Motor neuron (in vitro differentiated cells): ENCODE measurements around the gene EPB41. TPM values are rescaled to one million over a fixed set of nuclear protein-coding genes. Genes with fewer than 3 reads are reported as not detected.
"Not testable (repeated sequence)": the region's sequence is repeated elsewhere in the genome, so short reads cannot be mapped to it uniquely, and the experiment has no call there.

Source experiments
- ATAC-seq, 8 experiments: fragments of 200-7000 bp; cut with Tn5 transposase; replicated peaks in 6 of 8; 2 replicates each; pipeline ENCODE4 v1.8.0; 2021; ENCODE audit warnings: mild to moderate bottlenecking in 8 of 8, moderate library complexity in 8 of 8
- H3K27ac ChIP-seq, 2 donors: fragments of 250-450 bp; sonication (Bioruptor Pico); 2 replicates each; pipeline ENCODE4 v1.9.0; 2021; ENCODE audit warnings: antibody characterized with exemption in 2 of 2, mild to moderate bottlenecking in 2 of 2, moderate library complexity in 1 of 2
- H3K4me1 ChIP-seq, 2 donors: fragments of 250-450 bp; sonication (Bioruptor Pico); replicated peaks in 1 of 2; 2 replicates each; pipeline ENCODE4 v1.6.1; 2021; ENCODE audit warnings: antibody characterized with exemption in 2 of 2, mild to moderate bottlenecking in 2 of 2, moderate library complexity in 1 of 2
- H3K4me3 ChIP-seq, 5 donors: fragments of 250-450 bp; sonication (Bioruptor Pico); 2 replicates each; pipeline ENCODE4 v1.9.0; 2021; ENCODE audit warnings: antibody characterized with exemption in 5 of 5, mild to moderate bottlenecking in 5 of 5, moderate library complexity in 4 of 5
- WGBS, 10 experiments: fragments of 450-650 bp; shearing (Covaris generic); methylation state at CpG; one replicate each; pipeline ENCODE4 v1.0.0; 2022; 5-methylcytosine and 5-hydroxymethylcytosine counted together
- in situ Hi-C, 9 experiments: fragments of 400-800 bp; cut with MboI; loops; one replicate each; pipeline ENCODE4 v1.15.0; 2021; ENCODE audit warnings: low sequenced_read_pairs in 9 of 9, low pct_unique_long_range_greater_than_20kb in 2 of 9; ENCODE audit not compliant: unreplicated experiment in 9 of 9
- total RNA-seq, 8 experiments: library from RNA; unstranded; fragments of 300-600 nt; gene quantifications; 2 replicates each; pipeline versions ENCODE4 v1.2.3 to v1.2.4, GENCODE V29; 2022

Gene EPB41
- total RNA-seq, 8 experiments from 2014 or later = 8.1 to 205 (median 61.7) TPM

DNA sequence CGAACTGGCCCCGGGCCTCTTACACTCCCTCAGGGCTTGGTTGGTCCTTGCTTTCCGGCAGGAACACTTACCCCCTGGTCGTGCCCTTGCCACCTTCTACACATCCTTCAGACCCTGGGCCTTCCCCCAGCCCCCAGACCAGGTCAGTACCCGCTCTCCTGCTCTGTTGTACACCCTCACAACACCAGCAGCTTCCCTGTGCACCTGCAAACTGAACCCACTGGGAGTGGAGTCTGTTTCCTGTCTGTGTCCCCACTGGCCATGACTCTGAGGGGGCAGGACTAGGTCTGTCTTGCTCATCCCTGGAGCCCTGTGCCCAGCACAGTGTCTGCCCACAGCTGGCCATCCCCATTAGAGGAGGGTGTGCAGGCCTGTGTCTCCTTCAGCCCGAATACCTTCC, 211.4 kb downstream of the EPB41 start:
- no peak overlapping the region for H3K27ac ChIP-seq
- WGBS, 10 experiments = 70 to 90% (median 82%) methylated on average over 1 to 5 of the region's 6 CpGs; no CpG with 5 or more reads in 4 of the 10 experiments
- in situ Hi-C loops = no loop called here
- ATAC-seq = no peak
- H3K4me3 ChIP-seq = no peak overlapping the region
- peaks cover 0 to 14% of the 10 kb centered on the region in 2 donors for H3K4me1 ChIP-seq

DNA sequence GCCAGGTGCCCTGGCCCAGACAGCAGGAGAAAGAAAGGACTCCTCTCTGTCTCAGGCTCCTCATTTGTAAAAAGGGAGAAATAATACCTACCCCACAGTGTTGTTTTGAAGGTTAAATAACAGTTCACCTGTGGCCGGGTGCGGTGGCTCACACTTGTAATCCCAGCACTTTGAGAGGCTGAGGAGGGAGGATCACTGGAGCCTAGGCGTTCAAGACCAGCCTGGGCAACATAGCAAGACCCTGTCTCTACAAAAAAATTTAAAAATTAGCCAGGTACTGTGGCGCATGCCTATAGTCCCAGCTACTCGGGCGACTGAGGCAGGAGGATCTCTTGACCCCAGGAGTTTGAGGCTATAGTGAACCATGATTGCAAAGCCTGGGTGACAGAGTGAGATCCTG, 211.8 kb downstream of the EPB41 start:
- in situ Hi-C loops = no loop called here
- Histone ChIP-seq H3K27ac (no peak overlapping the region), H3K4me1 (peaks cover 0 to 14% of the 10 kb centered on the region in 2 donors), H3K4me3 (no peak overlapping the region)
- ATAC-seq = no peak
- WGBS, 10 experiments = 80 to 100% (median 100%) methylated on average over 1 to 6 of the region's 6 CpGs; no CpG with 5 or more reads in 3 of the 10 experiments

DNA sequence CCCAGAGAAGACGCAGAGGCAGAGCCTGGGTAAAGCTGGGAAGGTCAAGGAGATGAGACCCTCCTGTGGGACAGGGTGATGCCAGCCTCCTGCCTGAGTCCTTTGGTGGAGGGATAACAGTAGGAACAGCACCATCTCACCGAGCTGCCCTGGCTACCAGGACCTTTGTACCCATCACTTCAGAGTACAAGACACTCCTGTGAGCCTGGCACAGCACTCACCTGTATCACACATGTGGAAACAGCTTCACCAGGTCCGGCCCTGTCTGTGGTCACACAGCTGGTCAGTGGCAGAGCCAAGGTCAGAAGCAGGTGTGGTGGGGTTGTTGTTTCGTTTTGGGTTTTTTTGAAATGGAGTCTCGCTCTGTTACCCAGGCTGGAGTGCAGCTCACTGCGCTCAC, 214.4 kb downstream of the EPB41 start:
- 0 to 72% (median 69%) methylated on average over 1 to 3 of the region's 6 CpGs; no CpG with 5 or more reads in 4 of the 10 experiments for WGBS, 10 experiments
- no peak overlapping the region for H3K27ac ChIP-seq
- ATAC-seq = no peak
- H3K4me3 ChIP-seq = no peak overlapping the region
- peaks cover 0 to 10% of the 10 kb centered on the region in 2 donors for H3K4me1 ChIP-seq
- in situ Hi-C loops = no loop called here

DNA sequence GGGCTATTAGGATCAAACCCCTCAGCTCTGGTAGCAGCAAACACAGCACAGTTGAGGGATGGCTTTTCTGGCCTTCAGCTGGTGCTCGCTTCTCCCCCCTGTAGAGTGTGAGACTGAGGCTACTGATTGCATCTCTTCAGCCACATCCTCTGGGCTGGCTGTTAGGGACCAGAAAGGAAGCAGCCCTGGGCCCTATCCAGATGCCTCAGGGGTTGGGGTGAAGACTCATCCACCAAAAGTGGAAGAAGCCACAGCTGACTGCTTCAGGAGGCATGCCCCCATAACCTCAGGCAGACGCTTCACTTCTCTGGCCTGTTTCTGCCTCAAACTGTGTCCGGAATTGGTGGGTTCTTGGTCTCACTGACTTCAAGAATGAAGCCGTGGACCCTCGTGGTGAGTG, 215.5 kb downstream of the EPB41 start:
- no peak for ATAC-seq
- in situ Hi-C loops = no loop called here
- H3K27ac ChIP-seq = no peak overlapping the region
- H3K4me3 ChIP-seq = no peak overlapping the region
- H3K4me1 ChIP-seq = peaks cover 0 to 7% of the 10 kb centered on the region in 2 donors
- WGBS, 10 experiments = 51 to 86% (median 79%) methylated on average over 3 to 5 of the region's 5 CpGs; no CpG with 5 or more reads in 4 of the 10 experiments

DNA sequence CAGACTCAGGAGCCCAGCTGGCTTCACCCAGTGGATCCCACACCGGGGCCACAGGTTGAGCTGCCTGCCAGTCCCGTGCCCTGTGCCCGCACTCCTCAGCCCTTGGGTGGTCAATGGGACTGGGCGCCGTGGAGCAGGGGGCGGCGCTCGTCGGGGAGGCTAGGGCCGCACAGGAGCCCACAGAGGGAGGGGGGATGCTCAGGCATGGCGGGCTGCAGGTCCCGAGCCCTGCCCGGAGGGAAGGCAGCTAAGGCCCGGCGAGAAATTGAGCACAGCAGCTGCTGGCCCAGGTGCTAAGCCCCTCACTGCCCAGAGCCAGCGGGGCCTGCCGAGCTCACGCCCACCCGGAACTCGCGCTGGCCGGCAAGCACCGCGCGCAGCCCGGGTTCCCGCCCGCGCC, 216.7 kb downstream of the EPB41 start:
- in situ Hi-C loops, H3K4me3 ChIP-seq, H3K4me1 ChIP-seq, H3K27ac ChIP-seq, ATAC-seq: not testable (repeated sequence)
- WGBS, 10 experiments = no CpG with 5 or more reads among the region's 29 CpGs

DNA sequence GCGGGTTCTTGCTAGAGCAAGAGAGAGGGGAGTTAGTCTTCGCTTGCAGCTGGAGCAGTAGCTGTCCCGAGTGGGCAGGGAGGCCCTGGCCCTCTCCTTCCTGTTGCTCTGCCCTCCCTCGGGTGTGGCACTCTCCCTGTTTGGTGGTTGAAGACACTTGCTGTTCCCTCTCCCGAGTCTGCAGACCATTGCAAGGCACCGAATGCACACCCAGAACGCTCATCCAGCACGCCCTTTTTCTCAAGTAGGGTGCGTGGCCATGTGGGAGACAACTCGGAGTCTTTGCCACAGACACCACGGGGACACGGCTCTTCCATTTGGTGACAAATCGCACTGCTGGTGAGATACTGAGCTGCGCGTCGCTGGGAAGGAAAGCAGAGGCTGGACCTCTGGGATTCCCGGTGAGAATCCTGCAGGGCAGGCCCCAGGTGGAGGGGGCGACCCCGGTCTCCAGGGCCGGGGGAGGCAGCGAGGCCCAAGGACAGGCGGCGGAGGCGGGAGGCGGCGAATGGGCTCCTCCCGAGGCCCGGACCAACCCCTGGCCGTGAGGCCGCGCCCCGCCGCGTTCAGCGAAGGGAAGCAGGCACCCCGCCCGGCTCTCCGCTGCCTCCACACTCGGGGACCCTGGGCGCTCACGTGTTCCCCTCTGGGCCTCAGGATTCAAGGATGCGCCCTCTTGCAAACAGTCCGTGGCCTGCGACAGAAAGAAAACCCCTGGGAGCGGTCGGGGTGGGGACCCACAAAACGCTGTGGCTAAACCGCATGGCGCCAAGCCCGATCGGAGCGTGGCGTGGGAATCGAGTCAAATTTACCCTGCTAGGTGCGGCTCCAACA, 219.7 kb downstream of the EPB41 start:
- Histone ChIP-seq H3K4me1 (no peaks in the 10 kb centered on the region), H3K27ac (no peak overlapping the region), H3K4me3 (no peak overlapping the region)
- peak in 2 of 8 experiments; percentile 25 to 69 for ATAC-seq
- WGBS, 10 experiments = 34 to 86% (median 76%) methylated on average over 2 to 20 of the region's 55 CpGs; no CpG with 5 or more reads in 5 of the 10 experiments
- in situ Hi-C loops = no loop called here

DNA sequence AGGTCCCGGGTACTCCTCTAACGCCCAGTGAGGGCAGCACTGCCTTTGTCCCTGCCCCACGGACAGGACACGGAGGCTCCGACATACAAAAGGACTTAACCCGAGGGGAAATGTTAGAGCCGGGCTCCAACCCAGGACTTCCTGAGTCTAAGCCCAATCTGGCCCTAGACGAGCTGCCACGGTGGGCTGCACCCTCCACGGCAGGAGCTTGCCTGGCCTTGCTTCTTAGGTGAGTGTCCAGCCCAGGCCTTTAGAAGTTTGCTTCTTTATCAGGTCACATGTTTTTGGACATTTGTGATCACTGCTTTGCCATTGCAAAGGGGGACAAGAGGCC, 220.3 kb downstream of the EPB41 start:
- Histone ChIP-seq H3K4me3 (no peak overlapping the region), H3K27ac (no peak overlapping the region), H3K4me1 (no peaks in the 10 kb centered on the region)
- in situ Hi-C loops = no loop called here
- no peak for ATAC-seq
- WGBS, 10 experiments = 25 to 93% (median 78%) methylated on average over 1 to 7 of the region's 10 CpGs; no CpG with 5 or more reads in 4 of the 10 experiments

DNA sequence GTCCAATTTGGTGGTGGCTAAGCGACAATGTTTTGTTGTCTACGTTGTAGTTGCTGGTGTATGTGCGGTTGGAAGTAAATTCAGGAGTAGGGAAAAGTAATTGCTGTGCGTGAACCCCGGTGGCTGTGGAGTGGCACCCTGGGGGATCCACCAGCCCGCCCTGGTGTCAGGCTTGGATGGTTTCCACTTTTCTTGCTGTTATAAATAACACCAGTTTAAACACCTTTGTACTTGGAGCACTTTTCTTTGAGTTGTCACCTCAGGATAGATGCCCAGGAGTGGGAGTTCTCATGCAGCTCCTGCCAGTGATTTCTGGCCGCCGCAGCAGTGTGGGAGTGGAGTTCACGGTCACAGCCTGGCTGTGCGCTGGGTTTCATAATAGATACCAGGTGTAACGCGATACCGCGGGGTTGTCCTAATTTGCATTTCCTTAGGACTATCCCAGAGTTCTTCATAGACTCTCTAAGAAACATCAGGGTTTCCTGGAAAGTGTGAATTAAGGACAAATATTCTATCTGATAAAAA, 222.1 kb downstream of the EPB41 start:
- no peak overlapping the region for H3K27ac ChIP-seq
- WGBS, 10 experiments = 5 to 100% (median 42%) methylated on average over 1 to 12 of the region's 14 CpGs
- in situ Hi-C loops = no loop called here
- no peaks in the 10 kb centered on the region for H3K4me1 ChIP-seq
- ATAC-seq = peak in 3 of 8 experiments; percentile 73 to 85 (median 85)
- H3K4me3 ChIP-seq = no peak overlapping the region

DNA sequence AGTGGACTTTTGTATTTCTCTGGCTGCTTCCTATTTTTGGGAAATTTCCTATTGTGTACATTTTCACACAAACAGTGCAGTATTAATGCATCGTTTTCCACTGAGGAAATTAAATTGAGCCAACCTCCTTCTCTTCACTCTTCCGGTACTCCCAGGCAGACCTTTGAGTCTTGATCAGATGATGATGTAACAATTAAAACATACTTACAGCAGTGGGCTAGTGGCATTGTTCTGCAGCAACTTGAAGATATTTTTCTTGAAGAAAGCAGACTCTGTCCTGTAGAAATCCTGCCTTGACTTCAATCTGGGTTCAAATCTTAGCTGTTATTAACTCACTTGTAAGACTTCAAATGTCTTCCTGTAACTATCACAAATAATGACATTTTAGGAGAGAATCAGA, 228.3 kb downstream of the EPB41 start:
- Histone ChIP-seq H3K4me1 (no peaks in the 10 kb centered on the region), H3K27ac (no peak overlapping the region), H3K4me3 (no peak overlapping the region)
- 51 to 100% (median 93%) methylated on average over 2 of the region's 2 CpGs; no CpG with 5 or more reads in 4 of the 10 experiments for WGBS, 10 experiments
- in situ Hi-C loops = no loop called here
- ATAC-seq = no peak

DNA sequence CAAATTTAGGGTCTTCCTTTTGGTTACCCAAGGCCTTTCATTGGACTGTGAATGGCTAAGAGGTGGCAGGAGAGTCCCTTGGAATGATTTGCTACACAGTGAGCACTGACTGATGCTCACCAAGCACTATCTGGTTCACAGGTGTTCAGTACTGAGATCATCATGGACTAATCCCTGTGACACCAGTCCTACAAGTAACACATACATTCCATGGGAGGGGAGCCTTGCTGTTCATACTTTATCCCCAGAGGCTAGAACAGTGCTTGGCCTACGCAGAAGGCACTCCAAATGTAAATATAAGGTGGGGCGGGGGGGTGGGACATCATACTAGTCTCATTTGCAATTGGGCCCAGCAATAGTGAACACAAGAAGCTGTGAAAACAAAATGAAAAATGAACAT, 229.8 kb downstream of the EPB41 start:
- 67 to 100% (median 93%) methylated on average over 1 to 2 of the region's 2 CpGs; no CpG with 5 or more reads in 7 of the 10 experiments for WGBS, 10 experiments
- in situ Hi-C loops = no loop called here
- Histone ChIP-seq H3K4me1 (no peaks in the 10 kb centered on the region), H3K4me3 (no peak overlapping the region), H3K27ac (no peak overlapping the region)
- peak in 2 of 8 experiments; percentile 45 to 56 for ATAC-seq

DNA sequence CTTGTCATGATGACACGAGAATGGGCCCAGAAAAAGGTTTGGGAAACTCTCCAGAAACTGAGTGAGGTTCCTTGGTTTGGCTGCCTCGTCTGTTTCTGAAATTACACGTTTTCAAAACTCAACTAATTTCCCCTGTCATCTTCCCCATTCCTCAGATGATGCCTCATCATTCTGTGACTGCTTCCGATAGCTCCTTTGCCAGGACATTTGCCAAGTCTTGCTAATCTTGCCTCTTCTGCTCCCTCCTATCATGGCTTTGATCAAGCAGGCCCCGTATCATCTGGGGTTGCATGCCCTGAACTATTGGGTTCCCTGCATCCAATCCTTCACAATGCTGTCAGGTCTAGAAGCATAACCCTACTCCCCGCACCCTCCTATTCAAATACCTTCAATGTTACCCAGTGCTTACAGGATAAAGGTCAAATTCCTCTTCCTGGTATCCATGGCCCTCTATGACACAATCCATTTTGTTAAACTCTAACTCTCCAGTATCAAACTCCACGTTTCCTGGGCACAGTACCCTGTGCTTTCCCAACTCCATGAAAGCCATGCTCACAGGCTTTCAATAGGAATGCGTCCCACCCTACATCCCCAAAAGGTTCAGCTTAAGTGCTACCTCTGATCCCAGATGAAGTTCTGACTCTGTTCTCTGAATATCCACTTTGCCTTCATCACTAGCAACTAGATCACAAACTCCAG, 231.5 kb downstream of the EPB41 start:
- ATAC-seq = peak in 3 of 8 experiments; percentile 9 to 66 (median 33)
- WGBS, 10 experiments = 29 to 93% (median 82%) methylated on average over 1 to 8 of the region's 8 CpGs; no CpG with 5 or more reads in 2 of the 10 experiments
- in situ Hi-C loops = no loop called here
- no peak overlapping the region for H3K4me3 ChIP-seq
- H3K4me1 ChIP-seq = no peaks in the 10 kb centered on the region
- H3K27ac ChIP-seq = no peak overlapping the region

DNA sequence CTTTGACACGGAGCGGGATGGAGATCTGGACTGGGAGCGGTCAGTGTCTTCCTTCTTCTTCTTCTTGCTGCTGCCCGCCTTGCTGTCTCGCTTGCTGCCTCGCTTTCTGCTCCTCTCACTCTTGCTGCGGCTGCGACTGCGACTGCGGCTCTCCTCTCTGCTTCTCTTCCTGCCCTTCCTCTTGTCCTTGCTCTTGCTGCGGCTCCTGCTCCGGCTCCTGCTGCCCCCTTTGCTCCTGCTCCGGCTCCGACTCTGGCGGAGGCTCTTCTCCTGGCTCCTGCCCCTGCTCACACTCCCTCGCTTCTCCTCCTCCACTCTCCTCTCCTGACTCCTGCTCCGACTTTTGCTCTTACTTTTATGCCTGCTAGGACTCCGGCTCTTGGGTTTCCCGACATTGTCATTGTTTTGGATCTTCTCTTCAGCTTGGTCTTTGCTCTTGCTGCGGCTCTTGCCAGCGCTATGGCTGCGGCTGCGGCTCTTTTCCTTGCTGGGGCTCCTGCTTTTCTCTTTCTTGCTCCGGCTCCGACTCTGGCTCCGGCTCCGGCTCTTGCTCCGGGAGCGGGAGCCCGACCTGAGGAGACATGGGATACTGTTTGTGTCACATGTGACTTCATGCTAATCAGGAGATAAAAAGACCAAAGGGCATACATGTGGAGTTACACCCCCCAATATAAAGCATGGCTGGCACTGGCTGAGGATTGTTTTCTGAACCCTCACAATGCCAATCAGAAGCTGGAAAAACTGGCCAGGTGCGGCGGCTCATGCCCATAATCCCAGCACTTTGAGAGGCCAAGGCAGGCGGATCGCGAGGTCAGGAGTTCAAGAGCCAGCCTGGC, 234.5 kb downstream of the EPB41 start:
- WGBS, 10 experiments = 78 to 100% (median 98%) methylated on average over 1 to 28 of the region's 35 CpGs
- Histone ChIP-seq H3K4me1 (no peaks in the 10 kb centered on the region), H3K4me3 (no peak overlapping the region), H3K27ac (no peak overlapping the region)
- in situ Hi-C loops = no loop called here
- ATAC-seq = peak in 2 of 8 experiments; percentile 21 to 22
